Measurements from ENCODE around the gene CGREF1.

CGREF1 gene

GRCh38 chr2:27150639-27151230, 31.8 kb upstream of the CGREF1 start:
- Histone ChIP-seq H3K27me3 (ENCODE audit: control insufficient read depth, insufficient read depth, low read length) (no peaks in the 10 kb centered on the region), H3K4me1 (ENCODE audit: control insufficient read depth, insufficient read depth, low read length) (peaks cover 21% of the 10 kb centered on the region)

GRCh38 chr2:27149570-27150405, 30.9 kb upstream of the CGREF1 start:
- no peaks in the 10 kb centered on the region for H3K9me3 ChIP-seq (ENCODE audit: control insufficient read depth, low read length)
- no peak overlapping the region for H3K9ac ChIP-seq (ENCODE audit: low read length)
- H3K27me3 ChIP-seq (ENCODE audit: control insufficient read depth, insufficient read depth, low read length): no peaks in the 10 kb centered on the region
- H3K36me3 ChIP-seq (ENCODE audit: control insufficient read depth, insufficient read depth, low read length): no peaks in the 10 kb centered on the region
- H3K4me1 ChIP-seq (ENCODE audit: control insufficient read depth, insufficient read depth, low read length): peaks cover 21% of the 10 kb centered on the region
- no peak overlapping the region for H3K4me3 ChIP-seq (ENCODE audit: low read length)

More at GRCh38 chr2:27150639-27151230, 31.8 kb upstream of the CGREF1 start:
- Histone ChIP-seq H3K36me3 (ENCODE audit: control insufficient read depth, insufficient read depth, low read length) (no peaks in the 10 kb centered on the region), H3K9ac (ENCODE audit: low read length) (no peak overlapping the region), H3K9me3 (ENCODE audit: control insufficient read depth, low read length) (no peaks in the 10 kb centered on the region), H3K4me3 (ENCODE audit: low read length) (no peak overlapping the region)

DNA sequence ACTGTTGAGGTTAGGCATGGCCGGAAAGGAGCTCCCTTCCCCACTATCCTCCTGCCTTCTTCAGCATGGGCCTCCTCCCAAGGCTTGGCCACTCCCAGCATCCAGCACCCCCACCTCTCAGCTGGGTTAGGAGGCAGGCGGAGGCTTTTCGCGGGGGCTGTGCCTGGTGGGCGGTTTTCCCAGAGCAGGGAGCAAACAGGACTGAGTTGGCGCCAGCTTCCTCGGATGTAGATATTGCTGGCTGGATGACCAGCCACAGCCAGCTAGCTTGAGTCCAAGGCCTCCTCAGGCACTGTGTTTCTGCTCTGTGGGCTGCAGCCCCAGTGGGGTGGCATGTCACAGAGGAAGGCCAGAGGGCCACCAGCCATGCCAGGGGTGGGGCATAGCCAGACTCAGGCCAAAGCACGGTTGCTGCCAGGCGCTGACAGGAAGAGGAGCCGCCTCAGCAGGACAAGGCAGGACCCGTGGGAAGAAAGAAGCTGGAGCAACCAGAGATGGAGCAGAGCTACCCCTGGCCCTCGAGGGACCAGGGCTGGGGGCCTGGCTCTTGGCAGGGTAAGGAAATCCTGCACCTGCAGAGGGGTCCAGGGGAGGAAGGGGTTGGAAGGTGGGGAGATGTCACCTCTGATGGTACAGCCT, 30.0 kb upstream of the CGREF1 start, which contains the start of gene TCF23:
Gene TCF23 (plus strand): TSS at position 204 of the 639 bp plus-strand sequence. CDS start 130 bp downstream, at position 334.
- Histone ChIP-seq H3K27me3 (ENCODE audit: control insufficient read depth, insufficient read depth, low read length) (no peaks in the 10 kb centered on the region), H3K4me1 (ENCODE audit: control insufficient read depth, insufficient read depth, low read length) (peaks cover 21% of the 10 kb centered on the region), H3K9me3 (ENCODE audit: control insufficient read depth, low read length) (no peaks in the 10 kb centered on the region), H3K36me3 (ENCODE audit: control insufficient read depth, insufficient read depth, low read length) (no peaks in the 10 kb centered on the region), H3K9ac (ENCODE audit: low read length) (no peak within 1 kb of the TSS), H3K4me3 (ENCODE audit: low read length) (no peak within 1 kb of the TSS)

DNA sequence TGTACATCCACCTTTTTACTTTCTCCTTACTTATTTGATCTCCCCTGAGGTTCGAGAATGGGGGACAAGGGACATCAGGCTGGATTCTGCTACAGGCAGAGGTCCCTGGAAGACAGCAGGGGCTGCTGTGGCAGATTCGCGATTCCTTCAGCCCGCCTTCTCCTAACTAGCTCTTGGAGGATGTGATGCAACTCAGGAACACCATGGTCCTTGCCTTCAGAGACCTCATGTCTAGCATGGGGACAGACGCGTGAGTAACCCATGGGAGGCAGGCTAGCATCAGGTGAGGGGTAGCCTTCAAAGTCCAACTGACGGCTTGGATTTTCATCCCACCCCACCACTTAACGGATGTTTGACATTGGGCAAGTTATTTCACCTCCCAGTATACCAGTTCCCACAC, 29.0 kb upstream of the CGREF1 start:
- Histone ChIP-seq H3K9ac (ENCODE audit: low read length) (no peak overlapping the region), H3K4me3 (ENCODE audit: low read length) (no peak overlapping the region), H3K4me1 (ENCODE audit: control insufficient read depth, insufficient read depth, low read length) (peaks cover 24% of the 10 kb centered on the region), H3K36me3 (ENCODE audit: control insufficient read depth, insufficient read depth, low read length) (no peaks in the 10 kb centered on the region), H3K9me3 (ENCODE audit: control insufficient read depth, low read length) (no peaks in the 10 kb centered on the region), H3K27me3 (ENCODE audit: control insufficient read depth, insufficient read depth, low read length) (no peaks in the 10 kb centered on the region)

DNA sequence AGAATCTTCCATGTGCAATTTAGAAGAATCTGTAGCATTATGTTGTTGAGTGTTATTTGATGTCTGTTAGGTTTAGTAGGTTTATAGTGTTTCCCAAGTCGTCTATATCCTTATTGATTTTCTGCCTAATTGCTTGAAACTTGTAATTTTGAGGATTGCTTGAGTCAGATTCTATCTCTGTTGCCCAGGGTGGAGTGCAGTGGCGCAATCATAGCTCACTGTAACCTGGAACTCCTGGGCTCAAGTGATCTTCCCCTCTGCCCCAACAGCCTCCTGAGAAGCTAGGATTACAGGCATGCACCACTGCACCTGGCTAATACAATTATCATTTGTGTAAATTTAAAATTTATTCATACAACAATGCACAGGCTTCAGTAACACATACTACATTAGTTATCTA, 26.8 kb upstream of the CGREF1 start:
- no peaks in the 10 kb centered on the region for H3K9me3 ChIP-seq (ENCODE audit: control insufficient read depth, low read length)
- no peak overlapping the region for H3K4me3 ChIP-seq (ENCODE audit: low read length)
- no peaks in the 10 kb centered on the region for H3K36me3 ChIP-seq (ENCODE audit: control insufficient read depth, insufficient read depth, low read length)
- H3K27me3 ChIP-seq (ENCODE audit: control insufficient read depth, insufficient read depth, low read length): no peaks in the 10 kb centered on the region
- no peak overlapping the region for H3K9ac ChIP-seq (ENCODE audit: low read length)
- peaks cover 22% of the 10 kb centered on the region for H3K4me1 ChIP-seq (ENCODE audit: control insufficient read depth, insufficient read depth, low read length)

- Histone ChIP-seq H3K36me3 (ENCODE audit: control insufficient read depth, insufficient read depth, low read length) (no peaks in the 10 kb centered on the region), H3K9ac (ENCODE audit: low read length) (no peak overlapping the region), H3K4me1 (ENCODE audit: control insufficient read depth, insufficient read depth, low read length) (peaks cover 6% of the 10 kb centered on the region), H3K4me3 (ENCODE audit: low read length) (no peak overlapping the region), H3K9me3 (ENCODE audit: control insufficient read depth, low read length) (no peaks in the 10 kb centered on the region), H3K27me3 (ENCODE audit: control insufficient read depth, insufficient read depth, low read length) (no peaks in the 10 kb centered on the region)
Measured at GRCh38 chr2:27143285-27143684, 24.4 kb upstream of the CGREF1 start.

- Histone ChIP-seq H3K36me3 (ENCODE audit: control insufficient read depth, insufficient read depth, low read length) (no peaks in the 10 kb centered on the region), H3K9ac (ENCODE audit: low read length) (no peak within 1 kb of the TSS), H3K4me1 (ENCODE audit: control insufficient read depth, insufficient read depth, low read length) (peaks cover 6% of the 10 kb centered on the region), H3K4me3 (ENCODE audit: low read length) (no peak within 1 kb of the TSS), H3K9me3 (ENCODE audit: control insufficient read depth, low read length) (no peaks in the 10 kb centered on the region), H3K27me3 (ENCODE audit: control insufficient read depth, insufficient read depth, low read length) (no peaks in the 10 kb centered on the region)
Measured at GRCh38 chr2:27139310-27139709, 20.4 kb upstream of the CGREF1 start, which contains the start of gene PRR30. Gene PRR30, minus strand, starts transcription at chr2:27139410. Its CDS starts 1,081 bp downstream, at chr2:27138329.

- H3K9me3 ChIP-seq (ENCODE audit: control insufficient read depth, low read length): no peaks in the 10 kb centered on the region
- no peak overlapping the region for H3K9ac ChIP-seq (ENCODE audit: low read length)
- H3K4me1 ChIP-seq (ENCODE audit: control insufficient read depth, insufficient read depth, low read length): peaks cover 6% of the 10 kb centered on the region
- H3K27me3 ChIP-seq (ENCODE audit: control insufficient read depth, insufficient read depth, low read length): no peaks in the 10 kb centered on the region
- no peak overlapping the region for H3K4me3 ChIP-seq (ENCODE audit: low read length)
- H3K36me3 ChIP-seq (ENCODE audit: control insufficient read depth, insufficient read depth, low read length): no peaks in the 10 kb centered on the region
Measured at GRCh38 chr2:27138111-27138510, 19.2 kb upstream of the CGREF1 start.

GRCh38 chr2:27137322-27137935, 18.5 kb upstream of the CGREF1 start:
- H3K36me3 ChIP-seq (ENCODE audit: control insufficient read depth, insufficient read depth, low read length): no peaks in the 10 kb centered on the region
- H3K27me3 ChIP-seq (ENCODE audit: control insufficient read depth, insufficient read depth, low read length): no peaks in the 10 kb centered on the region
- no peak overlapping the region for H3K4me3 ChIP-seq (ENCODE audit: low read length)
- peaks cover 13% of the 10 kb centered on the region for H3K4me1 ChIP-seq (ENCODE audit: control insufficient read depth, insufficient read depth, low read length)
- H3K9ac ChIP-seq (ENCODE audit: low read length): no peak overlapping the region
- no peaks in the 10 kb centered on the region for H3K9me3 ChIP-seq (ENCODE audit: control insufficient read depth, low read length)

GRCh38 chr2:27136751-27137150, 17.8 kb upstream of the CGREF1 start:
- peaks cover 14% of the 10 kb centered on the region for H3K4me1 ChIP-seq (ENCODE audit: control insufficient read depth, insufficient read depth, low read length)
- H3K36me3 ChIP-seq (ENCODE audit: control insufficient read depth, insufficient read depth, low read length): peaks cover under 1% of the 10 kb centered on the region
- no peak overlapping the region for H3K4me3 ChIP-seq (ENCODE audit: low read length)
- no peak overlapping the region for H3K9ac ChIP-seq (ENCODE audit: low read length)
- H3K9me3 ChIP-seq (ENCODE audit: control insufficient read depth, low read length): no peaks in the 10 kb centered on the region
- no peaks in the 10 kb centered on the region for H3K27me3 ChIP-seq (ENCODE audit: control insufficient read depth, insufficient read depth, low read length)

DNA sequence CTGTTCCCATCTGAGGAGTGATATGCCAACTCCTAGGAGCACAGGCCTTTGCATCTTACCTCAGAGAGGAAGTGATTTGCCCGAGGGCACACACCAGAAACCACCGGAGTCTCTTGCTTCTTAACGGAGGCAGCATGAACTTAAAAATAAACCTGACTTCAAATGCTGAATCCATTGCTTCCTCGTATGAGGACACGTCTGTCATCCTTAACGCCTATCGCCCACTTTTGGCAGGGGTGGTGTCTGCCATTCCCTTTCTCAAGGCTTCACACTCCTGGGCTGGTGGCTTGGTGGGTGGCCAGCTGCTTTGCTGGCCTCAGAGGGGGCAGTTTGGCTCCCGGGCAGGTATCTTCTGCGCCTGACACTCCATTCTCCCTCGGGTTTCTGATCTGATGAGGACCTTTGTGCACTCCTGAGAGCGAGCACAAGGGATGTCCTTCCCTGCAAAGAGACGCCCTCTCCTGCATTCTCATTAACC, 16.6 kb upstream of the CGREF1 start:
- Histone ChIP-seq H3K27me3 (ENCODE audit: control insufficient read depth, insufficient read depth, low read length) (no peaks in the 10 kb centered on the region), H3K9me3 (ENCODE audit: control insufficient read depth, low read length) (no peaks in the 10 kb centered on the region), H3K36me3 (ENCODE audit: control insufficient read depth, insufficient read depth, low read length) (peaks cover 12% of the 10 kb centered on the region), H3K9ac (ENCODE audit: low read length) (no peak overlapping the region), H3K4me3 (ENCODE audit: low read length) (no peak overlapping the region), H3K4me1 (ENCODE audit: control insufficient read depth, insufficient read depth, low read length) (peaks cover 14% of the 10 kb centered on the region)
